GM12891 (cell line): ENCODE measurements around the gene SLC6A9.

Experiments
- PAX5 ChIP-seq: IDR thresholded peaks from 2 replicates; pipeline ENCODE4 v1.6.1; 2011; ENCODE audit warnings: low read length, moderate library complexity, mild to moderate bottlenecking; ENCODE audit not compliant: insufficient read depth, severe bottlenecking
- POLR2A ChIP-seq: IDR thresholded peaks from 2 replicates; pipeline ENCODE4 v1.6.1; 2011; ENCODE audit warnings: low read depth, low read length, control low read depth
- POLR2AphosphoS5 ChIP-seq: IDR thresholded peaks from 2 replicates; pipeline ENCODE4 v1.6.1; 2011; ENCODE audit warnings: low read depth, low read length, control low read depth
- POU2F2 ChIP-seq: IDR thresholded peaks from 2 replicates; pipeline ENCODE4 v1.6.1; 2011; ENCODE audit warnings: low read depth, mild to moderate bottlenecking, control low read depth, low read length, moderate library complexity
- SPI1 ChIP-seq: IDR thresholded peaks from 2 replicates; pipeline ENCODE4 v1.6.1; 2011; ENCODE audit warnings: low read depth, low read length, control low read depth

GRCh38 chr1:43998000-43998378, 33.3 kb downstream of the SLC6A9 start:
- TF ChIP-seq POLR2A (no peak), POLR2AphosphoS5 (no peak), PAX5 (no peak), POU2F2 (no peak), SPI1 (no peak)
